Thymus (tissue), 11 donors: ENCODE measurements around the gene LMTK3. TPM values are rescaled to one million over a fixed set of nuclear protein-coding genes. Genes with fewer than 3 reads are reported as not detected.

Experiments used
- DNase-seq, 9 donors: peaks; one replicate each; pipeline ENCODE4 v3.0.0-alpha.2; 2013; ENCODE audit warnings: low spot score in 9 of 9, low read depth in 6 of 9, missing footprints in 1 of 9
- H3K27ac ChIP-seq, 2 donors: one replicate each; pipeline ENCODE4 v1.5.1; 2013; ENCODE audit warnings: control low read depth in 1 of 2, low read depth in 1 of 2, low read length in 1 of 2, mild to moderate bottlenecking in 1 of 2, moderate library complexity in 1 of 2
- H3K27me3 ChIP-seq, 2 donors: one replicate each; pipeline ENCODE4 v1.5.1; 2013; ENCODE audit warnings: low read length in 1 of 2; ENCODE audit not compliant: control insufficient read depth in 2 of 2, insufficient read depth in 1 of 2
- H3K36me3 ChIP-seq, 2 donors: one replicate each; pipeline ENCODE4 v1.5.1; 2013; ENCODE audit warnings: low read length in 1 of 2, mild to moderate bottlenecking in 1 of 2, moderate library complexity in 1 of 2; ENCODE audit not compliant: control insufficient read depth in 2 of 2, insufficient read depth in 2 of 2
- H3K4me1 ChIP-seq, 2 donors: one replicate each; pipeline ENCODE4 v1.5.1; 2013; ENCODE audit warnings: low read length in 2 of 2; ENCODE audit not compliant: control insufficient read depth in 2 of 2, insufficient read depth in 2 of 2
- H3K4me3 ChIP-seq, 2 donors: one replicate each; pipeline ENCODE4 v1.5.1; 2013; ENCODE audit warnings: low read length in 2 of 2, control low read depth in 1 of 2, mild to moderate bottlenecking in 1 of 2
- H3K9me3 ChIP-seq, 2 donors: one replicate each; pipeline ENCODE4 v1.5.1; 2013; ENCODE audit warnings: low read length in 1 of 2, mild to moderate bottlenecking in 1 of 2; ENCODE audit not compliant: control insufficient read depth in 2 of 2, insufficient read depth in 1 of 2
- WGBS: extraction: QIAGEN DNeasy Blood & Tissue Kit; methylation state at CpG from one replicate; pipeline ENCODE4 v1.1.7; 2013; 5-methylcytosine and 5-hydroxymethylcytosine counted together
- polyA plus RNA-seq: library from polyadenylated mRNA; stranded (reverse); fragments of 200-250 nt; gene quantifications from one replicate; pipeline ENCODE4 v1.2.3, GENCODE V29; 2013
- total RNA-seq: library from RNA; stranded (reverse); fragments of 120-200 nt; gene quantifications from one replicate; pipeline ENCODE4 v1.2.4, GENCODE V29; 2013
- donor health status: healthy.

LMTK3 gene
- total and polyA plus RNA-seq, 2 donors: 0.19 to 1.5 TPM

GRCh38 chr19:48502350-48503018 is 9.2 kb downstream of the LMTK3 start:
- WGBS: 33% methylated on average over 27 of the region's 27 CpGs
- peaks cover 0 to 3% of the 10 kb centered on the region in 2 donors for H3K9me3 ChIP-seq
- no peak overlapping the region for H3K4me3 ChIP-seq
- no peaks in the 10 kb centered on the region for H3K36me3 ChIP-seq
- H3K4me1 ChIP-seq: peaks cover 2 to 19% of the 10 kb centered on the region in 2 donors
- no peak for DNase-seq
- H3K27ac ChIP-seq: peak overlapping the region; percentile 25 to 56
- H3K27me3 ChIP-seq: peaks cover 8 to 48% of the 10 kb centered on the region in 2 donors

DNA sequence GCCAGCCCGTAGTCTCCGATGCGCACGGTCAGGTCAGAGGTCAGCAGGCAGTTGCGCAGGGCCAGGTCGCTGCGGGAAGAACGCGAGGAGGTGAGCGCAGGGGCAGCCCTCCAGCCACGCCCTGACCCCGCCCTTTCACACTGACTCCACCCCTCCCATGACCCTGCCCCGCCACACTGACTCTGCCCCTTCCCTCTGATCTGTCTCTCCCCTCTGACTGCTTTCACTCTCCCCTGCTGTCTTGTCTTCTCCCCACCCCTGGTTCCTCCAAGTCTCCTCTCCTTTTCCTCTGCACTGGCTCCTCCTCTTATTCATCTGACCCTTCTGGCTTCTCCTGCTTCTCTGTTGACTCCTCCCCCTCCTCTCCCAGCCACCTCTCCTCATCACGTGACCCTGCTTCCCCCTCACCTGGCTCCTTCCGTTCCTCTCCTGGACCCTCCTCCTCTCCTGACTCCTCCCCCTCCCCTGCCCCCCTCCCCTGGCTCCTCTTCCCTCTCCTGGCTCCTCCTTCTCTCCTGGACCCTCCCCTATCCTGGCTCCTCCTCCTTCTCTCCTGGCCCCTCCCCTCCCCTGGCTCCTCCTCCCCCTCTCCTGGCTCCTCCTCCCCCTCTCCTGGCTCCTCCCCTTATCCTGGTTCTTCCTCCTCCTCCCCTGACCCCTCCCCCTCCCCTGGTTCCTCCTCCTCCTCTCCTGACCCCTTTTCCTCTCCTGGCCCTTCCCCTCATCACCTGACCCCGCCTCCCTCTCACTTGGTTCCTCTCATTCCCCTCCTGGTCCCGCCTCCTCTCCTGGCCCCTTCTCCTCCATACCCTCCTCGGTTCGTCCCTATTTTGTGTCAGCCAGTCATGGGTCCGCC is 9.9 kb downstream of the LMTK3 start:
- peak overlapping the region; percentile 9 to 22 for H3K4me3 ChIP-seq
- peaks cover 0 to 3% of the 10 kb centered on the region in 2 donors for H3K9me3 ChIP-seq
- H3K27ac ChIP-seq: no peak overlapping the region
- peak in 5 of 9 donors; percentile 59 to 83 (median 62) for DNase-seq
- WGBS: 5% methylated on average over 20 of the region's 20 CpGs
- H3K36me3 ChIP-seq: no peaks in the 10 kb centered on the region
- H3K27me3 ChIP-seq: peaks cover 13 to 51% of the 10 kb centered on the region in 2 donors
- peaks cover 2 to 19% of the 10 kb centered on the region in 2 donors for H3K4me1 ChIP-seq

- WGBS: 61% methylated on average over 32 of the region's 32 CpGs
- Histone ChIP-seq H3K4me3 (no peak overlapping the region), H3K27ac (no peak overlapping the region), H3K36me3 (no peaks in the 10 kb centered on the region), H3K9me3 (peaks cover 0 to 3% of the 10 kb centered on the region in 2 donors), H3K27me3 (peaks cover 13 to 58% of the 10 kb centered on the region in 2 donors), H3K4me1 (peaks cover 2 to 19% of the 10 kb centered on the region in 2 donors)
- DNase-seq: no peak
Observed at GRCh38 chr19:48500830-48501493, 10.7 kb downstream of the LMTK3 start.

DNA sequence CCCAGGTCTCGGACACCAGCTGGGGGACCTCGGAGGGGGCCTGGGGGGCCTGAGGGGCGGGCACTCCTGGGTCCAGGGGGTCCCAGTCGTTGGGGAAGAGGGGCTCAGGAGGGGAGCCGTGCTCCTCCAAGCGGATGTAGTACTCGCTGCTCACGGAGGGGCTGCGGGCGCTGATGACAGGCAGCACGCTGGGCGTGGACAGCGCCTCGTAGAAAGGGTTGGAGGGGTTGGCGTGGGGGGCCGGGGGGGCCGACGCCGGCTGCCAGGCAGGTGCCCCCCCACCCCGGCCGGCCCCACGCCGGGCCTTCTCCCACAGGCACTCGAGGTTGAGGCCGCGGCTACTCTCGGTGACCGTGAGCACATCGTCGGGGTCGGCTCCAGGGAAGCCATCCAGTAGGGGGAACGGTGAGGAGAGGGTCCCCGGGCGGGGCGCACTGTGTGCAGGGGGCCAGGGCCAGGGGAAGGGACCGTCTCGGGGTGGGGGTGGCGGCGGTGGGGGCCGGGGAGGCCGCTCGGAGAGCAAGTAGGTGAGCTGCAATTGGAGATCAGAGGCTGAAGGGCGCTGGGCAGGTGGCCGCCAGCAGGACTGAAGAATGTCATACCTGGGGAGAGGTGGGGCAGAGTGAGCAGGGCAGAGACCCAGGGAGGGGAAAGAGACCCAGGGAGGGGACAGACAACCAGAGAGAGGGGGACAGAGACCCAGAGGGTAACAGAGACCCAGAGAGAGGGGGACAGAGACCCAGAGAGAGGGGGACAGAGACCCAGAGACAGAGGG is 12.1 kb downstream of the LMTK3 start:
- no peak overlapping the region for H3K27ac ChIP-seq
- H3K9me3 ChIP-seq: peaks cover 0 to 3% of the 10 kb centered on the region in 2 donors
- no peak for DNase-seq
- H3K4me3 ChIP-seq: no peak overlapping the region
- 90% methylated on average over 44 of the region's 44 CpGs for WGBS
- peaks cover 2 to 19% of the 10 kb centered on the region in 2 donors for H3K4me1 ChIP-seq
- H3K36me3 ChIP-seq: no peaks in the 10 kb centered on the region
- peaks cover 26 to 72% of the 10 kb centered on the region in 2 donors for H3K27me3 ChIP-seq

DNA sequence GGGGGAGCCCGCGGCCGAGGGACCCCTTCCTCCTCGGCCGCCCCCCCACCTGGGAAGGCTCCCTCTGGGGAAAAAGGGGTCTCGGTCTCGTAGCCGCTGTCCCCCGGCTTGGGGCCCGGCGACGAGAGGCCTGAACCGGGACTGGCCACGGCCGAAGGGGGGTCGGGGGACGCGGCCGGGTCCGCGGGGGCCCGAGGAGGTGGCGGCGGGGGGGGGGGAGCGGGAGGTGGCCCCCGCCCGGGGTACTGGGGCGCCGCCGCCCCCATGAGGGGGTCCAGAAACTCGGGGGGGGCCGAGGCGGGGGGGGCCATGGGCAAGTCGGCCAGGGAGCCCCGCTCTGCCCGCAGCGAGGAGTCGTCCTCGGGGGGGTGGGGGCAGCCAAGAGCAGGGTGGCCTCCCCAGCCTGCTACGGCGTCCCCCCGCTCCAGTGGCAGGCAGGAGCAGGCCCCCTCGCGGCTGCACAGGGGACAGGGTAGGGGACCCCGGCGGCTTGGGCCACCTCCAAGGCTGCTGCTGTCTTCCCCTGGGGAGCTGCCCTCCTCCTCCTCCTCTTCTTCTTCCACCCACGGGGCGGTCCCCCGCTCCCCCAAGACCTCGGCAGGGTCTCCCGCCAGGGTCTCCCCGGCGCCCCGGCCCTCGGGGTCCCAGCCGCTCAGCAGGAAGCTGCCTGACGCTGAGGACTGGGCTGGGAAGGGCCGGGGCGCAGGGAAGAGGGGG is 12.9 kb downstream of the LMTK3 start:
- Histone ChIP-seq H3K27ac (no peak overlapping the region), H3K27me3 (peaks cover 34 to 79% of the 10 kb centered on the region in 2 donors), H3K36me3 (no peaks in the 10 kb centered on the region), H3K4me1 (peaks cover 2 to 19% of the 10 kb centered on the region in 2 donors), H3K4me3 (no peak overlapping the region), H3K9me3 (peaks cover 0 to 3% of the 10 kb centered on the region in 2 donors)
- 80% methylated on average over 58 of the region's 59 CpGs for WGBS
- no peak for DNase-seq

DNA sequence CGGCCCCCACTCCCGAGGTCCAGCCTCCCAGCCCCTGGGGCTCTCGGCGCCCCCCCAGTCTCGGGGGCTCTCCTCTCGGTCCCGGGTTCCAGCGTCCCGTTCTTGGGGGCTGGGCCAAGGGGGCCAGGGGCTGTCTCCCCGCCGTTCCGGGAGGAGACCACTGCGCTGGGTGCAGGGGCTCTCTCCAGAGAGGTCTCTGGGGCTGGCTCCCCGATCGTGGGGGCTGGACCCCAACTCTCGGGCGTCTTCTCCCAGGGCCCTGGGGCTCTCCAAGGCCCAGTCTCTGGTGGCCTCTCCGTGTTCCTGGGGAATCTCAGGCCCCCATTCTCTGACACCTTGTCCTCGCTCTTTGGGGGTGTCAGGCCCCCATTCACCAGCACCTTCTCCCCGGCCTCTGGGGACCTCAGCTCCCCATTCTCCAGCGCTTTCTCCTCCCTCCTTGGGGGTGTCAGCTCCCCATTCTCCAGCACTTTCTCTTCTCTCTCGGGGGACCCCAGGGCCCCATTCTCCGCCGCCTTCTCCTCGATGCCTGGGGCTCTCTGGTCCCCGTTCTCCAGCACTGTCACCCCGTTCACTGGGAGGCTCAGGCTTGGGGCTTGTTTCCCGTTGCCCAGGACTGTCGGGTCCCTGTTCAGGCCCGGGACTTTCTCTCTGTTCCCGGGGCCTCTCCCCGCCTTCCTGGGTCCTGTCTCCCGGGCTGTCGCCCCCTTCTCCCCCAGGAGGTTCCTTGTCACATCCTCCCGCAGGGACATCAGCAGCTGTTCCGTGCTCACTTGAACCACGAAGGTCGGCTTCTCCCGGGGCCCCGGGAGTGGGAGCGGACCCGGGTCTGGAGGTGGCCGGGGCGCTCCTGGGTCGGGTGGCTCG is 13.7 kb downstream of the LMTK3 start:
- Histone ChIP-seq H3K9me3 (peaks cover 0 to 9% of the 10 kb centered on the region in 2 donors), H3K4me3 (no peak overlapping the region), H3K27me3 (peaks cover 42 to 84% of the 10 kb centered on the region in 2 donors), H3K36me3 (no peaks in the 10 kb centered on the region), H3K4me1 (peaks cover 2 to 20% of the 10 kb centered on the region in 2 donors), H3K27ac (no peak overlapping the region)
- DNase-seq: no peak
- 89% methylated on average over 46 of the region's 46 CpGs for WGBS

DNA sequence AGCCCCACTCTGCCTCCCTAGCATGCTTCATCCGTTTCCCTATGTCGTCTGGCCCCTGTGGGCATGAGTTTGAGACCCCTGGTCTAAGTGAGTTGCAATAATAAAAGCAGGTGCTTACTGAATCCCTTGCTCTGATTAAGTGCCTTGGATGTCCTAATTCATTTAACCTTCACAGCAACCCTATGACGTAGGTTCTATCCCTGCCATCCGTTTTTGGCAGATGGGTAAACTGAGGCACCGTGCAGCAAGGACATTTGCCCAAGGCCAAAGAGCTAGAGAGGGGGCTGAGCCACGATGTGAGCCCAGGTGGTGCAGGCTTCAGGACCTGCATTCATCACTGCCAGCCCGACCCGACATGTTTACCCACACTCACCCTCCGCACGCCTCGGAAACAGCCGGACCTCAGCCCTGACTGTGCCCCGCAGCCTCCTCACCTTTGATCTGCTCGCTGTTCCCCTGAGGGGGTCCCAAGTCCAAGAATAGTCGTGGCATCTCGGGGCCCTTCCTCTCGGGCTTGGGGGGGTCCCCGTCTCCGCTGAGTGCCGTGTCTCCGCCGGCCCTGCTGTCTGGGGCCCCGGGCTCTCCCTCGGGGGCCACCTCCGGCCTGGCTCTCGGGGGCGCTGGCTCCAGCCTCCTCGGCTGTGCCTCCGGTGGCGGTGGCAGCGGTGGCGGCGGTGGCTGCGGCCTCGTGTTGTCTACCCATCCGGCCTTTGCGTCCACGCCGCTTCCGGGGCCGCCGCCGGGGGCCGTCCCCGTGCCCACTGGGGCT is 14.5 kb downstream of the LMTK3 start:
- 88% methylated on average over 45 of the region's 45 CpGs for WGBS
- Histone ChIP-seq H3K4me1 (peaks cover 2 to 22% of the 10 kb centered on the region in 2 donors), H3K4me3 (no peak overlapping the region), H3K27ac (no peak overlapping the region), H3K27me3 (peaks cover 48 to 88% of the 10 kb centered on the region in 2 donors), H3K9me3 (peaks cover 0 to 15% of the 10 kb centered on the region in 2 donors), H3K36me3 (no peaks in the 10 kb centered on the region)
- no peak for DNase-seq
